Choroid plexus epithelial cell (primary cell): ENCODE results near the gene PLCB2.

ENCODE experiments used
- DNase-seq: peaks from one replicate; pipeline ENCODE4 v3.0.0-alpha.2; 2010; ENCODE audit warnings: low read depth
- H3K4me3 ChIP-seq: 2 replicates; pipeline ENCODE4 v1.5.1; 2011; ENCODE audit warnings: low read depth, mild to moderate bottlenecking, control low read depth, low read length, moderate library complexity
- CTCF ChIP-seq: conservative IDR thresholded peaks from 2 replicates; pipeline ENCODE4 v1.5.1; 2011; ENCODE audit warnings: low read depth, mild to moderate bottlenecking, control low read depth, inconsistent platforms, low read length, moderate library complexity

PLCB2 gene

GRCh38 chr15:40316931-40317330 lies 9.2 kb upstream of the PLCB2 start:
- TF ChIP-seq CTCF: no peak
- H3K4me3 ChIP-seq: no peak overlapping the region
- no peak for DNase-seq

GRCh38 chr15:40314723-40315276 lies 7.1 kb upstream of the PLCB2 start:
- H3K4me3 ChIP-seq: no peak overlapping the region
- DNase-seq: no peak
- no peak for TF ChIP-seq CTCF

- no peak overlapping the region for H3K4me3 ChIP-seq
Measured at GRCh38 chr15:40313531-40314398, 6.0 kb upstream of the PLCB2 start.

GRCh38 chr15:40312370-40313158 lies 4.8 kb upstream of the PLCB2 start:
- DNase-seq: no peak
- TF ChIP-seq CTCF: no peak
- no peak overlapping the region for H3K4me3 ChIP-seq

More at GRCh38 chr15:40313531-40314398, 6.0 kb upstream of the PLCB2 start:
- TF ChIP-seq CTCF: no peak
- DNase-seq: no peak

GRCh38 chr15:40310993-40311392 lies 3.3 kb upstream of the PLCB2 start:
- no peak for TF ChIP-seq CTCF
- DNase-seq: no peak
- no peak overlapping the region for H3K4me3 ChIP-seq

GRCh38 chr15:40310001-40310959 lies 2.5 kb upstream of the PLCB2 start:
- no peak for DNase-seq
- TF ChIP-seq CTCF: peak; percentile 82

More at GRCh38 chr15:40310001-40310959, 2.5 kb upstream of the PLCB2 start:
- H3K4me3 ChIP-seq: no peak overlapping the region
